Body of pancreas (tissue), 4 donors: ENCODE data around the gene PELI3. TPM values are rescaled to one million over a fixed set of nuclear protein-coding genes. Genes with fewer than 3 reads are reported as not detected.
"Not testable (repeated sequence)": the region's sequence is repeated elsewhere in the genome, so short reads cannot be mapped to it uniquely, and the experiment has no call there.

Source experiments
- ATAC-seq: fragments of 150-250 bp; one replicate; pipeline ENCODE4 v1.9.1; 2016
- DNase-seq, 4 donors: peaks; one replicate each; pipeline ENCODE4 v3.0.0-alpha.2; 2019
- H3K27ac ChIP-seq, 4 donors: fragments of 200-600 bp; sonication (generic); 1 replicate in 3 of 4; 2 replicates in 1 of 4; pipeline versions ENCODE4 v1.5.1 to v1.6.1; 2016 to 2019; ENCODE audit warnings: mild to moderate bottlenecking in 1 of 4, mixed read lengths in 1 of 4, moderate library complexity in 1 of 4
- H3K27me3 ChIP-seq, 2 donors: fragments of 200-600 bp; sonication (generic); one replicate each; pipeline ENCODE4 v1.6.0; 2016; ENCODE audit warnings: mild to moderate bottlenecking in 1 of 2
- H3K36me3 ChIP-seq, 2 donors: fragments of 200-600 bp; sonication (generic); replicated peaks in 1 of 2; 2 replicates each; pipeline ENCODE4 v1.5.1; 2016; ENCODE audit warnings: low read depth in 2 of 2; ENCODE audit not compliant: insufficient read depth in 1 of 2
- H3K4me1 ChIP-seq: fragments of 200-600 bp; sonication (generic); one replicate; pipeline ENCODE4 v1.6.0; 2016
- H3K4me3 ChIP-seq, 2 donors: fragments of 200-600 bp; sonication (generic); 1 replicate in 1 of 2; 2 replicates in 1 of 2; pipeline ENCODE4 v1.5.1; 2016 to 2019
- H3K9me3 ChIP-seq, 3 donors: fragments of 200-600 bp; sonication (generic); 1 replicate in 2 of 3; 2 replicates in 1 of 3; pipeline ENCODE4 v1.5.1; 2016
- CTCF ChIP-seq, 7 experiments: fragments of 450-650 bp in 4 of 7; fragments of 200-600 bp in 3 of 7; sonication (generic) in 3 of 7; IDR thresholded peaks; one replicate each; pipeline ENCODE4 v1.5.1; 2016 to 2019; ENCODE audit warnings: antibody characterized with exemption in 7 of 7
- POLR2A ChIP-seq, 3 donors: fragments of 450-650 bp; IDR thresholded peaks; one replicate each; pipeline ENCODE4 v1.6.1; 2016; ENCODE audit warnings: antibody characterized with exemption in 3 of 3, mild to moderate bottlenecking in 2 of 3
- WGBS, 2 donors: methylation state at CpG; one replicate each; pipeline ENCODE4 v1.1.5; 2017; 5-methylcytosine and 5-hydroxymethylcytosine counted together
- intact Hi-C: fragments of 100-400 bp; cut with DNase I; formaldehyde crosslinking; loops from one replicate; pipeline ENCODE4 v1.15.1; 2023
- total RNA-seq, 2 donors: library from RNA; depleted of rRNA; stranded (reverse); fragments of >200 nt; gene quantifications; one replicate each; pipeline ENCODE4 v1.1.0, GENCODE V29; 2016

PELI3 gene
- total RNA-seq, 2 donors from 2014 or later: 7.6 to 10.9 TPM

- 68 to 93% methylated on average over 2 of the region's 2 CpGs for WGBS, 2 donors
- H3K27me3 ChIP-seq: no peaks in the 10 kb centered on the region
- no peaks in the 10 kb centered on the region for H3K9me3 ChIP-seq
- no peak for ATAC-seq
- no peaks in the 10 kb centered on the region for H3K36me3 ChIP-seq
- intact Hi-C loops: no loop called here
- H3K4me3 ChIP-seq: no peak overlapping the region
- DNase-seq: no peak
- no peak for TF ChIP-seq CTCF (IDR thresholded peaks at IDR 0.05)
- TF ChIP-seq POLR2A (IDR thresholded peaks at IDR 0.05): no peak
- no peak overlapping the region for H3K27ac ChIP-seq
- H3K4me1 ChIP-seq: no peaks in the 10 kb centered on the region
Observed at GRCh38 chr11:66428933-66429332, 37.8 kb upstream of the PELI3 start.

DNA sequence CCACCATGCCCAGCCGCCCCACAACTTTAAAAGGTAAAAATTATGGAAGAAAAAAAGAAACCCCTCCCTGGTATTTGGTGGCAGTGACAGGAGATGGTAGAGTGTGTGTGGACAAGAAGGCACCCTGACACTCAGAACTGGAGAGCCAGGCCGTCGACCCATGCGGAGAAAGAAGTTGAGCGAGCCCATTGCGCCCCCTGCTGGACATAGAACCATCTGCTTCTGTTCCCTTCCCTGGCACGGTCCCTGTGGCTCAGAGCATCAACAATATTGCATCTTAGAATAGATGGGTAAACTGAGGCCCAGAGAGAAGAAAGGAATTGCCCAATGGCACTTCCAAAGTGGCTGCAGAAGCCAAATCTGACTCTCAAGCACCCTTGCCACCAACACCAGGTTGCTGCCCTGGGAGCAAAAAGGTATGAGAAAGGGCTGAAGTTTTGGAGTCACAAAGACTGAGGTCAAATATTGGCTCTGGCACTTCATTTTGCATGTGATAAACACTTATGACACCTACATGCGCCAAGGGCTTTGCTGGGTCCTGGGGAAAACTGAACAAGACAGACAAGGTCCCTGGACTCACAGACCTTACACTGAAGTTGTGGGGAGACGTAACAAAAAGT lies 36.6 kb upstream of the PELI3 start:
- H3K27me3 ChIP-seq: no peaks in the 10 kb centered on the region
- no peaks in the 10 kb centered on the region for H3K9me3 ChIP-seq
- peak; percentile 32 to 76 (median 65) for TF ChIP-seq CTCF (IDR thresholded peaks at IDR 0.05)
- no peak for TF ChIP-seq POLR2A (IDR thresholded peaks at IDR 0.05)
- no peaks in the 10 kb centered on the region for H3K4me1 ChIP-seq
- 27 to 29% methylated on average over 9 of the region's 9 CpGs for WGBS, 2 donors
- intact Hi-C loops: no loop called here
- H3K36me3 ChIP-seq: peaks cover 0 to 1% of the 10 kb centered on the region in 2 donors
- H3K27ac ChIP-seq: no peak overlapping the region
- ATAC-seq (peak; percentile 71), DNase-seq (peak; percentile 71 to 82 (median 78))
- H3K4me3 ChIP-seq: no peak overlapping the region

- H3K36me3 ChIP-seq, ATAC-seq, intact Hi-C loops: not testable (repeated sequence)
Observed at GRCh38 chr11:66431287-66431686, 35.4 kb upstream of the PELI3 start.

DNA sequence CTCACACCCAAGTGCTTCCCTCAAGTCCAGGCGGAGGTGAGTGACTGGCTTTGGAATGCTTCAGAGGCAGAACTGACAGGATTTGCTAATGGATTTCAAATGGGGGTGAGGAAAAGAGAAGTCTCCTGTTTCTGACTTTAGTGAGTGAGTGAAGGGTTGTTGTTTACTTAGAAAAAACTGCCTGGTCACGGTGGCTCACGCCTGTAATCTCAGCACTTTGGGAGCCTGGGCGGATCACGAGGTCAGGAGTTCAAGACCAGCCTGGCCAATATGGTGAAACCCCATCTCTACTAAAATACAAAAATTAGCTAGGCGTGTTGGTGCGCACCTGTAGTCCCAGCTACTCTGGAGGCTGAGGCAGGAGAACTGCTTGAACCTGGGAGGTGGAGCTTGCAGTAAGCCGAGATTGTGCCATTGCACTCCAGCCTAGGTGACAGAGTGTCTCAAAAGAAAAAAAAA lies 34.8 kb upstream of the PELI3 start:
- intact Hi-C loops, H3K9me3 ChIP-seq, ATAC-seq, H3K4me3 ChIP-seq, DNase-seq, H3K4me1 ChIP-seq, H3K27me3 ChIP-seq, H3K36me3 ChIP-seq, H3K27ac ChIP-seq: not testable (repeated sequence)
- 77 to 82% methylated on average over 8 of the region's 8 CpGs for WGBS, 2 donors

More at GRCh38 chr11:66431287-66431686, 35.4 kb upstream of the PELI3 start:
- DNase-seq, H3K4me1 ChIP-seq, H3K4me3 ChIP-seq, H3K27me3 ChIP-seq, H3K9me3 ChIP-seq, H3K27ac ChIP-seq: not testable (repeated sequence)

DNA sequence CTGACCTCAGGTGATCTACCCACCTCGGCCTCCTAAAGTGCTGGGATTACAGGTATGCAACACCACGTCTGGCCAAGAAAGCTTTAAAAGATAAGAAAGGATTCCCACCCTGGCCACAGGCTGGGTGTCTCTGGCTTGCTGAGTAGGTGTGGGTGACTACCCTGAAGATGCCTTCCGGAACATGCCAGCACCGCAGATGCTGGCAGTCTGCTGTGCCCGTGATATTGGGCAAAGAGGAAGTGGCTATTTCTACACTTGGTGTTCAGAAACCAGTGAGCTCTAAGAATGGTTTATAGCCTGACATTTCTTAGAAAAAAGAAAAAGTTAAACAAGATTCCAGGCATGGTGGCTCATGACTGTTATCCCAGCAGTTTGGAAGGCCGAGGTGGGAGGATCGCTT lies 34.1 kb upstream of the PELI3 start:
- no peak for ATAC-seq
- intact Hi-C loops: no loop called here
- DNase-seq: no peak
- no peaks in the 10 kb centered on the region for H3K9me3 ChIP-seq
- peaks cover 0 to 6% of the 10 kb centered on the region in 2 donors for H3K36me3 ChIP-seq
- no peak overlapping the region for H3K4me3 ChIP-seq
- WGBS, 2 donors: 83 to 89% methylated on average over 7 of the region's 7 CpGs
- peaks cover 3% of the 10 kb centered on the region for H3K4me1 ChIP-seq
- H3K27me3 ChIP-seq: no peaks in the 10 kb centered on the region
- no peak for TF ChIP-seq CTCF (IDR thresholded peaks at IDR 0.05)
- TF ChIP-seq POLR2A (IDR thresholded peaks at IDR 0.05): no peak
- H3K27ac ChIP-seq: no peak overlapping the region

GRCh38 chr11:66437979-66438503 lies 28.7 kb upstream of the PELI3 start:
- intact Hi-C loops: no loop called here
- no peak for ATAC-seq

More at GRCh38 chr11:66437979-66438503, 28.7 kb upstream of the PELI3 start:
- TF ChIP-seq POLR2A (IDR thresholded peaks at IDR 0.05) (no peak), CTCF (IDR thresholded peaks at IDR 0.05) (no peak)
- Histone ChIP-seq H3K27ac (peak overlapping the region in 3 of 4 donors; percentile 81 to 83 (median 82)), H3K4me1 (peaks cover 9% of the 10 kb centered on the region), H3K36me3 (peaks cover 0 to 6% of the 10 kb centered on the region in 2 donors), H3K27me3 (no peaks in the 10 kb centered on the region), H3K9me3 (no peaks in the 10 kb centered on the region), H3K4me3 (peak overlapping the region; percentile 81 to 89)
- no peak for DNase-seq
- 1 to 7% methylated on average over 11 to 12 of the region's 12 CpGs for WGBS, 2 donors
